Lower lobe of right lung (tissue), 2 donors: ENCODE results near the gene ITGAD. TPM values are rescaled to one million over a fixed set of nuclear protein-coding genes. Genes with fewer than 3 reads are reported as not detected.

Experiments used
- ATAC-seq, 2 donors: fragments of 200-7000 bp; cut with Tn5 transposase; one replicate each; pipeline ENCODE4 v1.9.1; 2020 to 2022; ENCODE audit warnings: mild to moderate bottlenecking in 2 of 2, moderate library complexity in 2 of 2
- DNase-seq: peaks from one replicate; pipeline ENCODE4 v3.0.0-alpha.2; 2020
- H3K27ac ChIP-seq: fragments of 200-600 bp; one replicate; pipeline ENCODE4 v1.8.0; 2022
- H3K27me3 ChIP-seq: fragments of 200-600 bp; one replicate; pipeline ENCODE4 v1.8.0; 2022; ENCODE audit warnings: low read depth
- H3K36me3 ChIP-seq: fragments of 200-600 bp; one replicate; pipeline ENCODE4 v1.8.0; 2022; ENCODE audit warnings: mild to moderate bottlenecking
- H3K4me1 ChIP-seq: fragments of 200-600 bp; one replicate; pipeline ENCODE4 v1.8.0; 2022
- H3K4me3 ChIP-seq: fragments of 200-600 bp; one replicate; pipeline ENCODE4 v1.8.0; 2022; ENCODE audit warnings: mild to moderate bottlenecking
- H3K9me3 ChIP-seq: fragments of 200-600 bp; one replicate; pipeline ENCODE4 v1.8.0; 2022
- CTCF ChIP-seq: fragments of 200-600 bp; IDR thresholded peaks from one replicate; pipeline ENCODE4 v1.8.0; 2022; ENCODE audit warnings: antibody characterized with exemption, mild to moderate bottlenecking
- intact Hi-C: fragments of 100-400 bp; cut with DNase I; formaldehyde crosslinking; loops from one replicate; pipeline ENCODE4 v1.11.0; 2022
- total RNA-seq: library from RNA; stranded (reverse); fragmentation: NEBNext Ultra II Directional; extraction: Animal tissue kit (Norgen Biotek cat#: 25700); gene quantifications from one replicate; pipeline ENCODE4 v1.2.1, GENCODE V29; 2021
- donor health status: DM: no; HTN: yes; CAD: no; lungs with severe emphysema.

ITGAD gene
- total RNA-seq, 1 donor from 2014 or later = 0.62 TPM

GRCh38 chr16:31428279-31428597 is 35.1 kb downstream of the ITGAD start, which contains the start of gene COX6A2:
Gene COX6A2, minus strand, starts transcription at chr16:31428360. Its CDS starts 35 bp downstream, at chr16:31428325.
- H3K4me3 ChIP-seq = peak within 1 kb of the TSS; percentile 52
- no peaks in the 10 kb centered on the region for H3K27me3 ChIP-seq
- H3K27ac ChIP-seq = no peak within 1 kb of the TSS
- H3K4me1 ChIP-seq = peaks cover 4% of the 10 kb centered on the region
- peak in 1 of 2 donors; percentile 20 for ATAC-seq
- no peaks in the 10 kb centered on the region for H3K9me3 ChIP-seq
- intact Hi-C loops = no loop called here
- no peak for DNase-seq
- no peaks in the 10 kb centered on the region for H3K36me3 ChIP-seq
- TF ChIP-seq CTCF = no peak

- H3K27ac ChIP-seq = no peak overlapping the region
- no peaks in the 10 kb centered on the region for H3K27me3 ChIP-seq
- ATAC-seq = no peak
Observed at GRCh38 chr16:31428638-31429247, 35.6 kb downstream of the ITGAD start.

GRCh38 chr16:31429314-31429713 is 36.2 kb downstream of the ITGAD start:
- no peak for DNase-seq
- H3K36me3 ChIP-seq = no peaks in the 10 kb centered on the region
- no peak for ATAC-seq
- no peak overlapping the region for H3K27ac ChIP-seq
- H3K27me3 ChIP-seq = no peaks in the 10 kb centered on the region
- H3K9me3 ChIP-seq = no peaks in the 10 kb centered on the region
- H3K4me3 ChIP-seq = no peak overlapping the region
- no peak for TF ChIP-seq CTCF
- intact Hi-C loops = no loop called here
- peaks cover 4% of the 10 kb centered on the region for H3K4me1 ChIP-seq

More at GRCh38 chr16:31428638-31429247, 35.6 kb downstream of the ITGAD start:
- Histone ChIP-seq H3K4me1 (peaks cover 4% of the 10 kb centered on the region), H3K4me3 (no peak overlapping the region), H3K36me3 (no peaks in the 10 kb centered on the region), H3K9me3 (no peaks in the 10 kb centered on the region)
- intact Hi-C loops = no loop called here
- no peak for DNase-seq
- TF ChIP-seq CTCF = no peak

GRCh38 chr16:31429796-31430195 is 36.7 kb downstream of the ITGAD start:
- no peaks in the 10 kb centered on the region for H3K27me3 ChIP-seq
- no peaks in the 10 kb centered on the region for H3K36me3 ChIP-seq
- intact Hi-C loops = no loop called here
- ATAC-seq (no peak), DNase-seq (no peak)
- no peak overlapping the region for H3K4me3 ChIP-seq
- no peak overlapping the region for H3K27ac ChIP-seq
- H3K9me3 ChIP-seq = no peaks in the 10 kb centered on the region
- no peak for TF ChIP-seq CTCF
- peaks cover 4% of the 10 kb centered on the region for H3K4me1 ChIP-seq

- no peaks in the 10 kb centered on the region for H3K36me3 ChIP-seq
- H3K9me3 ChIP-seq = no peaks in the 10 kb centered on the region
- peaks cover 4% of the 10 kb centered on the region for H3K4me1 ChIP-seq
- no peak for TF ChIP-seq CTCF
- H3K27me3 ChIP-seq = no peaks in the 10 kb centered on the region
- intact Hi-C loops = no loop called here
- no peak for ATAC-seq
- H3K27ac ChIP-seq = no peak overlapping the region
- DNase-seq = no peak
- no peak overlapping the region for H3K4me3 ChIP-seq
Observed at GRCh38 chr16:31430380-31431052, 37.4 kb downstream of the ITGAD start.
